HepG2 (cell line): ENCODE data around the gene MICB. TPM values are rescaled to one million over a fixed set of nuclear protein-coding genes. Genes with fewer than 3 reads are reported as not detected.

ENCODE experiments used
- AHDC1 ChIP-seq: sonication (generic); formaldehyde crosslinking; IDR thresholded peaks from 2 replicates; pipeline ENCODE4 v1.5.1; 2020; ENCODE audit warnings: mild to moderate bottlenecking, missing genetic modification reagents, borderline replicate concordance
- KAT8 ChIP-seq: IDR thresholded peaks from 2 replicates; pipeline ENCODE4 v1.6.1; 2016; ENCODE audit warnings: missing genetic modification reagents, missing compliant biosample characterization
- KLF6 ChIP-seq: IDR thresholded peaks from 2 replicates; pipeline ENCODE4 v1.8.0; 2016; ENCODE audit warnings: missing biosample characterization, missing genetic modification reagents
- KLF9 ChIP-seq: IDR thresholded peaks from 2 replicates; pipeline ENCODE4 v1.6.1; 2016; ENCODE audit warnings: low read depth
- MIER3 ChIP-seq: IDR thresholded peaks from 2 replicates; pipeline ENCODE4 v1.6.1; 2016; ENCODE audit warnings: missing compliant biosample characterization, borderline replicate concordance
- RNF2 ChIP-seq: fragments of 450-650 bp; conservative IDR thresholded peaks from 2 replicates; pipeline ENCODE4 v1.6.1; 2016; ENCODE audit warnings: low read depth
- SATB2 ChIP-seq: sonication (generic); formaldehyde crosslinking; IDR thresholded peaks from 2 replicates; pipeline ENCODE4 v1.5.0; 2020; ENCODE audit warnings: missing genetic modification reagents
- SRSF4 ChIP-seq: fragments of 200-400 bp; formaldehyde crosslinking; IDR thresholded peaks from one replicate; pipeline ENCODE4 v1.6.1; 2018; ENCODE audit warnings: mild to moderate bottlenecking, low read depth, low read length, moderate library complexity; ENCODE audit not compliant: poor library complexity, severe bottlenecking
- TARDBP ChIP-seq: sonication (generic); formaldehyde crosslinking; IDR thresholded peaks from 2 replicates; pipeline ENCODE4 v1.8.0; 2022; ENCODE audit warnings: mild to moderate bottlenecking, missing genetic modification reagents
- TEAD3 ChIP-seq: optimal IDR thresholded peaks from 2 replicates; pipeline ENCODE3; 2016; ENCODE audit warnings: borderline replicate concordance
- TSC22D2 ChIP-seq: sonication (generic); formaldehyde crosslinking; IDR thresholded peaks from 2 replicates; pipeline ENCODE4 v1.5.1; 2020; ENCODE audit warnings: missing genetic modification reagents, mild to moderate bottlenecking, borderline replicate concordance
- ZNF263 ChIP-seq: sonication (generic); formaldehyde crosslinking; IDR thresholded peaks from 2 replicates; pipeline ENCODE4 v1.4.0; 2020; ENCODE audit warnings: missing genetic modification reagents
- ZNF678 ChIP-seq: sonication (generic); formaldehyde crosslinking; IDR thresholded peaks from 2 replicates; pipeline ENCODE4 v1.4.0; 2020; ENCODE audit warnings: mild to moderate bottlenecking, missing genetic modification reagents
- polyA plus RNA-seq, 8 experiments: library from polyadenylated mRNA; depleted of rRNA in 3 of 8; stranded (reverse) in 7 of 8; unstranded in 1 of 8; fragments of >200 nt; fragmentation: Illumina TruSeq in 4 of 8; extraction: Trizol in 4 of 8; gene quantifications; 2 replicates each; pipeline versions ENCODE4 v1.2.1 to v1.2.3, GENCODE V29; 2011 to 2016; ENCODE audit warnings: low read depth in 4 of 8, missing spikeins in 1 of 8, mixed read lengths in 1 of 8; ENCODE audit not compliant: insufficient read depth in 1 of 8
- total RNA-seq, 5 experiments: library from RNA; depleted of rRNA; stranded (reverse); fragments of >200 nt; fragmentation: Illumina TruSeq; extraction: Trizol; gene quantifications; 2 replicates each; pipeline ENCODE4 v1.2.3, GENCODE V29; 2016; ENCODE audit warnings: low read depth in 1 of 5
- TF ChIP-seq, protein P1 (sequence below): sonication (generic); formaldehyde crosslinking; IDR thresholded peaks from 2 replicates; pipeline ENCODE4 v1.5.1; 2020; ENCODE audit warnings: mild to moderate bottlenecking, moderate library complexity, missing genetic modification reagents
- TF ChIP-seq, protein P2 (sequence below): sonication (generic); formaldehyde crosslinking; IDR thresholded peaks from 2 replicates; pipeline ENCODE4 v1.5.0; 2020; ENCODE audit warnings: missing genetic modification reagents
- TF ChIP-seq, protein P3 (sequence below): sonication (generic); formaldehyde crosslinking; IDR thresholded peaks from 2 replicates; pipeline ENCODE4 v1.4.0; 2020; ENCODE audit warnings: missing genetic modification reagents, mild to moderate bottlenecking, borderline replicate concordance

MICB gene
- total and polyA plus RNA-seq, 2 of the 13 experiments (the other 11 are each of a cell fraction or from before 2014, with no cell fraction given), result 12.5 to 12.8 TPM

DNA sequence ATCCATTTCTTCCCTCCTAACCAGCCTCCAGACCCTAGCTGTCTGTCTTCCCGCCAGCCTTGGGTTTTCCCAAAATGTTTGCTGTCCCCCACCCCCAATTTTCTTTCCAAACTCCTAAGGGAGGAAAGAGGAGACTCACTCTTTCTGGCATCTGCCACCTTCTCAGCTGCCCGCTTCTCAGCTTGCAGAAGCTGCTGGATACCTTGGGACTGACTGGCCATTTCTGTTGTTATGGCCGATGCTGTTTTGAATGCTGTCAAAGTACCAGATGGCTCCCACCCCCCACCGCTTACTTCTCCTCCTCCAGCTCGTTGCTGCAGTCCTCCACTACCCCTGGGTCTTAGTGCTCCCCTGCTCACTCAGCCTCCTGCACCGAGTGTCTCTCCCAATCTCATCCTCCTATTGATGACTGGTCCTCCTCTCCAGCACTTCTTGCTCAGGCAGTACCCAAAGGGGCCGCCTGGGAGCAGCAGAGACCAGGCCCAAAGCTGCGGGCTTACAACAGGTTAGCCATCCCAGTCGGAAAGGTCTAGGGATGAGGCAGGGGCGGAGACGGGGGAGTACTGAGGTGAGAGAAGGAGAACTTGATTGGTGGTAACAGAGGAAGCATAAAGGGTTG, 48.5 kb downstream of the MICB start, which contains the start of gene ATP6V1G2 (continued):
- TF ChIP-seq, protein P1, sequence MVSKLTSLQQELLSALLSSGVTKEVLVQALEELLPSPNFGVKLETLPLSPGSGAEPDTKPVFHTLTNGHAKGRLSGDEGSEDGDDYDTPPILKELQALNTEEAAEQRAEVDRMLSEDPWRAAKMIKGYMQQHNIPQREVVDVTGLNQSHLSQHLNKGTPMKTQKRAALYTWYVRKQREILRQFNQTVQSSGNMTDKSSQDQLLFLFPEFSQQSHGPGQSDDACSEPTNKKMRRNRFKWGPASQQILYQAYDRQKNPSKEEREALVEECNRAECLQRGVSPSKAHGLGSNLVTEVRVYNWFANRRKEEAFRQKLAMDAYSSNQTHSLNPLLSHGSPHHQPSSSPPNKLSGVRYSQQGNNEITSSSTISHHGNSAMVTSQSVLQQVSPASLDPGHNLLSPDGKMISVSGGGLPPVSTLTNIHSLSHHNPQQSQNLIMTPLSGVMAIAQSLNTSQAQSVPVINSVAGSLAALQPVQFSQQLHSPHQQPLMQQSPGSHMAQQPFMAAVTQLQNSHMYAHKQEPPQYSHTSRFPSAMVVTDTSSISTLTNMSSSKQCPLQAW (CRISPR knock-in tag), result peak; percentile 91
- TF ChIP-seq AHDC1 (CRISPR knock-in tag) (no peak), SATB2 (CRISPR knock-in tag) (no peak), KLF9 (CRISPR knock-in tag) (peak; percentile 51; the same call in 1 of the 2 replicates), TSC22D2 (CRISPR knock-in tag) (peak; percentile 90; the same call in 1 of the 2 replicates), TEAD3 (CRISPR knock-in tag) (peak; percentile 71), KLF6 (CRISPR knock-in tag) (0 out of 2 replicates have a peak, but pooled peaks have one; percentile 30), TARDBP (CRISPR knock-in tag) (peak; percentile 33; the same call in 1 of the 2 replicates), ZNF263 (CRISPR knock-in tag) (peak; percentile 97), ZNF678 (CRISPR knock-in tag) (no peak), RNF2 (0 out of 2 replicates have a peak, but pooled peaks have one; percentile 37), MIER3 (no peak), KAT8 (peak; percentile 42; the same call in 1 of the 2 replicates), SRSF4 (no peak)
- TF ChIP-seq, protein P2, sequence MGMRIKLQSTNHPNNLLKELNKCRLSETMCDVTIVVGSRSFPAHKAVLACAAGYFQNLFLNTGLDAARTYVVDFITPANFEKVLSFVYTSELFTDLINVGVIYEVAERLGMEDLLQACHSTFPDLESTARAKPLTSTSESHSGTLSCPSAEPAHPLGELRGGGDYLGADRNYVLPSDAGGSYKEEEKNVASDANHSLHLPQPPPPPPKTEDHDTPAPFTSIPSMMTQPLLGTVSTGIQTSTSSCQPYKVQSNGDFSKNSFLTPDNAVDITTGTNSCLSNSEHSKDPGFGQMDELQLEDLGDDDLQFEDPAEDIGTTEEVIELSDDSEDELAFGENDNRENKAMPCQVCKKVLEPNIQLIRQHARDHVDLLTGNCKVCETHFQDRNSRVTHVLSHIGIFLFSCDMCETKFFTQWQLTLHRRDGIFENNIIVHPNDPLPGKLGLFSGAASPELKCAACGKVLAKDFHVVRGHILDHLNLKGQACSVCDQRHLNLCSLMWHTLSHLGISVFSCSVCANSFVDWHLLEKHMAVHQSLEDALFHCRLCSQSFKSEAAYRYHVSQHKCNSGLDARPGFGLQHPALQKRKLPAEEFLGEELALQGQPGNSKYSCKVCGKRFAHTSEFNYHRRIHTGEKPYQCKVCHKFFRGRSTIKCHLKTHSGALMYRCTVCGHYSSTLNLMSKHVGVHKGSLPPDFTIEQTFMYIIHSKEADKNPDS, result peak; percentile 75; the same call in 1 of the 2 replicates
- TF ChIP-seq, protein P3, sequence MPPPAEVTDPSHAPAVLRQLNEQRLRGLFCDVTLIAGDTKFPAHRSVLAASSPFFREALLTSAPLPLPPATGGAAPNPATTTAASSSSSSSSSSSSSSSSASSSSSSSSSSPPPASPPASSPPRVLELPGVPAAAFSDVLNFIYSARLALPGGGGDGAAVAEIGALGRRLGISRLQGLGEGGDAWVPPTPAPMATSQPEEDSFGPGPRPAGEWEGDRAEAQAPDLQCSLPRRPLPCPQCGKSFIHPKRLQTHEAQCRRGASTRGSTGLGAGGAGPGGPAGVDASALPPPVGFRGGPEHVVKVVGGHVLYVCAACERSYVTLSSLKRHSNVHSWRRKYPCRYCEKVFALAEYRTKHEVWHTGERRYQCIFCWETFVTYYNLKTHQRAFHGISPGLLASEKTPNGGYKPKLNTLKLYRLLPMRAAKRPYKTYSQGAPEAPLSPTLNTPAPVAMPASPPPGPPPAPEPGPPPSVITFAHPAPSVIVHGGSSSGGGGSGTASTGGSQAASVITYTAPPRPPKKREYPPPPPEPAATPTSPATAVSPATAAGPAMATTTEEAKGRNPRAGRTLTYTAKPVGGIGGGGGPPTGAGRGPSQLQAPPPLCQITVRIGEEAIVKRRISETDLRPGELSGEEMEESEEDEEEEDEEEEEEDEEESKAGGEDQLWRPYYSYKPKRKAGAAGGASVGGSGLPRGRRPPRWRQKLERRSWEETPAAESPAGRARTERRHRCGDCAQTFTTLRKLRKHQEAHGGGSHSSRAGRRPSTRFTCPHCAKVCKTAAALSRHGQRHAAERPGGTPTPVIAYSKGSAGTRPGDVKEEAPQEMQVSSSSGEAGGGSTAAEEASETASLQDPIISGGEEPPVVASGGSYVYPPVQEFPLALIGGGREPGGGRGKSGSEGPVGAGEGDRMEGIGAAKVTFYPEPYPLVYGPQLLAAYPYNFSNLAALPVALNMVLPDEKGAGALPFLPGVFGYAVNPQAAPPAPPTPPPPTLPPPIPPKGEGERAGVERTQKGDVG, result peak; percentile 46; the same call in 1 of the 2 replicates
